H1 (cell line): ENCODE measurements around the gene FOXB1. TPM values are rescaled to one million over a fixed set of nuclear protein-coding genes. Genes with fewer than 3 reads are reported as not detected.

Experiments
- CTCF ChIA-PET: fragments of 300-600 bp; sonication (Branson Sonifier 250); formaldehyde crosslinking; loops from one replicate; lab custom pipeline; 2021; ENCODE audit not compliant: partially characterized antibody; lab: Charles Lee
- POLR2A ChIA-PET: fragments of 300-600 bp; sonication (Branson Sonifier 250); formaldehyde crosslinking; loops from one replicate; lab custom pipeline; 2021; ENCODE audit warnings: inconsistent platforms; ENCODE audit not compliant: partially characterized antibody; lab: Charles Lee
- DNase-seq, 2 experiments: peaks; one replicate each; pipeline versions ENCODE4 v3.0.0 to v3.0.0-alpha.2; 2010 to 2022; ENCODE audit warnings: low spot score in 2 of 2, low read depth in 1 of 2, mixed read lengths in 1 of 2
- FAIRE-seq: peaks from 2 replicates; lab custom pipeline; 2011; peaks lifted over from hg19 to GRCh38; lab: Jason Lieb, UNC
- H2AFZ ChIP-seq: 2 replicates; pipeline ENCODE4 v1.8.1; 2012; ENCODE audit warnings: low read length, inconsistent platforms
- H2AK5ac ChIP-seq: 2 replicates; pipeline ENCODE4 v1.6.1; 2013; ENCODE audit warnings: low read depth, low read length
- H2BK120ac ChIP-seq: replicated peaks from 2 replicates; pipeline ENCODE3; 2013; ENCODE audit warnings: low read depth, low read length, inconsistent platforms
- H2BK12ac ChIP-seq: 2 replicates; pipeline ENCODE4 v1.6.1; 2013; ENCODE audit warnings: low read depth, low read length
- H2BK15ac ChIP-seq: 2 replicates; pipeline ENCODE4 v1.6.1; 2013; ENCODE audit warnings: low read length
- H2BK20ac ChIP-seq: 2 replicates; pipeline ENCODE4 v1.6.1; 2013; ENCODE audit warnings: low read length
- H2BK5ac ChIP-seq: 2 replicates; pipeline ENCODE4 v1.6.1; 2013; ENCODE audit warnings: low read depth, low read length
- H3K14ac ChIP-seq: 2 replicates; pipeline ENCODE4 v1.6.1; 2013; ENCODE audit warnings: inconsistent platforms; ENCODE audit not compliant: insufficient read length
- H3K18ac ChIP-seq: 2 replicates; pipeline ENCODE4 v1.6.1; 2013; ENCODE audit warnings: low read length; ENCODE audit errors: extremely low read depth
- H3K23ac ChIP-seq: 2 replicates; pipeline ENCODE4 v1.6.1; 2013; ENCODE audit warnings: inconsistent platforms; ENCODE audit not compliant: insufficient read length
- H3K23me2 ChIP-seq: 2 replicates; pipeline ENCODE4 v1.6.1; 2013; ENCODE audit warnings: low read depth, low read length
- H3K27ac ChIP-seq: 2 replicates; pipeline ENCODE4 v1.6.1; 2011; ENCODE audit warnings: low read depth, low read length, inconsistent platforms
- H3K27me3 ChIP-seq, 4 experiments: replicated peaks in 1 of 4; 1 replicate in 1 of 4; 2 replicates in 3 of 4; pipeline versions ENCODE4 v1.6.1 to v1.8.1; 2011 to 2013; ENCODE audit warnings: low read length in 3 of 4, mild to moderate bottlenecking in 3 of 4, inconsistent platforms in 2 of 4, mixed read lengths in 2 of 4, moderate library complexity in 1 of 4; ENCODE audit not compliant: control insufficient read depth in 3 of 4, insufficient read depth in 3 of 4; ENCODE audit errors: extremely low read depth in 1 of 4
- H3K36me3 ChIP-seq, 4 experiments: 2 replicates each; pipeline versions ENCODE4 v1.6.1 to v1.8.1; 2011 to 2013; ENCODE audit warnings: mild to moderate bottlenecking in 4 of 4, low read length in 3 of 4, moderate library complexity in 2 of 4, control low read depth in 1 of 4, inconsistent platforms in 1 of 4; ENCODE audit not compliant: insufficient read depth in 4 of 4, control insufficient read depth in 2 of 4
- H3K4ac ChIP-seq: replicated peaks from 2 replicates; pipeline ENCODE3; 2013; ENCODE audit warnings: low read length, low read depth, mixed read lengths, inconsistent platforms; ENCODE audit not compliant: insufficient read length
- H3K4me1 ChIP-seq, 4 experiments: replicated peaks in 1 of 4; 1 replicate in 1 of 4; 2 replicates in 3 of 4; pipeline versions ENCODE4 v1.6.1 to v1.8.1; 2011 to 2013; ENCODE audit warnings: low read length in 3 of 4, inconsistent platforms in 2 of 4, mixed read lengths in 1 of 4; ENCODE audit not compliant: insufficient read depth in 4 of 4, control insufficient read depth in 3 of 4
- H3K4me2 ChIP-seq, 2 experiments: 2 replicates each; pipeline versions ENCODE4 v1.6.1 to v1.8.1; 2011 to 2013; ENCODE audit warnings: low read depth in 2 of 2, low read length in 2 of 2, control low read depth in 1 of 2, inconsistent platforms in 1 of 2, mild to moderate bottlenecking in 1 of 2; ENCODE audit not compliant: insufficient read depth in 1 of 2
- H3K4me3 ChIP-seq, 4 experiments: fragments of 200-600, 300-600 bp in 1 of 4; sonication (generic), shearing (Covaris generic), sonication (Bioruptor Twin) in 1 of 4; 2 replicates each; pipeline versions ENCODE4 v1.5.1 to v1.8.1; 2011 to 2016; ENCODE audit warnings: low read length in 4 of 4, low read depth in 3 of 4, control low read depth in 2 of 4, inconsistent platforms in 2 of 4, mild to moderate bottlenecking in 2 of 4, mixed read lengths in 1 of 4, moderate library complexity in 1 of 4; ENCODE audit not compliant: insufficient read depth in 2 of 4; ENCODE audit errors: extremely low read depth in 1 of 4
- H3K56ac ChIP-seq: replicated peaks from 2 replicates; pipeline ENCODE3; 2013; ENCODE audit warnings: low read depth, mild to moderate bottlenecking, mixed read lengths, low read length, inconsistent platforms; ENCODE audit not compliant: insufficient read length
- H3K79me1 ChIP-seq: 2 replicates; pipeline ENCODE4 v1.6.1; 2013; ENCODE audit warnings: low read depth, low read length, control low read depth
- H3K79me2 ChIP-seq, 2 experiments: 2 replicates each; pipeline versions ENCODE4 v1.6.1 to v1.8.1; 2012 to 2013; ENCODE audit warnings: low read length in 2 of 2, mild to moderate bottlenecking in 2 of 2, inconsistent platforms in 1 of 2; ENCODE audit not compliant: insufficient read depth in 2 of 2, control insufficient read depth in 1 of 2
- H3K9ac ChIP-seq, 4 experiments: replicated peaks in 1 of 4; 1 replicate in 1 of 4; 2 replicates in 3 of 4; pipeline versions ENCODE4 v1.6.1 to v1.8.1; 2011 to 2013; ENCODE audit warnings: low read depth in 3 of 4, low read length in 3 of 4, control low read depth in 2 of 4, mild to moderate bottlenecking in 2 of 4, moderate library complexity in 2 of 4, inconsistent platforms in 1 of 4; ENCODE audit errors: extremely low read depth in 1 of 4
- H3K9me3 ChIP-seq, 2 experiments: 2 replicates each; pipeline versions ENCODE4 v1.6.1 to v1.8.1; 2012 to 2013; ENCODE audit warnings: mild to moderate bottlenecking in 2 of 2, moderate library complexity in 2 of 2, control low read depth in 1 of 2, inconsistent platforms in 1 of 2, low read depth in 1 of 2, low read length in 1 of 2, mixed read lengths in 1 of 2; ENCODE audit not compliant: insufficient read depth in 2 of 2
- H4K20me1 ChIP-seq, 2 experiments: replicated peaks in 1 of 2; 2 replicates each; pipeline versions ENCODE3 to v1.8.1; 2011 to 2013; ENCODE audit warnings: inconsistent platforms in 2 of 2, low read length in 2 of 2, mild to moderate bottlenecking in 1 of 2; ENCODE audit not compliant: insufficient read depth in 2 of 2, control insufficient read depth in 1 of 2
- H4K5ac ChIP-seq: 2 replicates; pipeline ENCODE4 v1.6.1; 2013; ENCODE audit warnings: low read length, low read depth, mixed read lengths, inconsistent platforms; ENCODE audit not compliant: insufficient read length
- H4K8ac ChIP-seq: 2 replicates; pipeline ENCODE4 v1.8.0; 2013; ENCODE audit warnings: mild to moderate bottlenecking, moderate library complexity, low read length, inconsistent platforms; ENCODE audit not compliant: insufficient read depth; ENCODE audit errors: extremely low read depth
- H4K91ac ChIP-seq: replicated peaks from 2 replicates; pipeline ENCODE3; 2013; ENCODE audit warnings: low read length, mixed read lengths, inconsistent platforms; ENCODE audit not compliant: insufficient read length
- BCL11A ChIP-seq, 2 experiments: IDR thresholded peaks; one replicate each; pipeline ENCODE4 v1.6.1; 2011; ENCODE audit warnings: low read depth in 2 of 2, low read length in 2 of 2, mild to moderate bottlenecking in 2 of 2
- CHD2 ChIP-seq: IDR thresholded peaks from 2 replicates; pipeline ENCODE4 v1.6.1; 2012; ENCODE audit warnings: low read length, improper control_type of control experiment
- CTCF ChIP-seq, 3 experiments: IDR thresholded peaks; 1 replicate in 2 of 3; 2 replicates in 1 of 3; pipeline versions ENCODE4 v1.5.1 to v1.6.1; 2011; ENCODE audit warnings: low read length in 3 of 3, mild to moderate bottlenecking in 3 of 3, inconsistent platforms in 2 of 3, low read depth in 1 of 3, moderate library complexity in 1 of 3; ENCODE audit not compliant: insufficient read depth in 1 of 3; ENCODE audit errors: control extremely low read depth in 1 of 3
- USF2 ChIP-seq: IDR thresholded peaks from 2 replicates; pipeline ENCODE4 v1.6.1; 2011; ENCODE audit warnings: low read length, improper control_type of control experiment
- WGBS, 2 experiments: shearing (Covaris generic) in 1 of 2; methylation state at CpG; one replicate each; pipeline versions ENCODE4 v1.1.6 to v1.1.7; 2013 to 2015; ENCODE audit warnings: low lambda C conversion rate in 2 of 2, mixed read lengths in 2 of 2, inconsistent platforms in 1 of 2, low coverage in 1 of 2, missing lambda C conversion rate in 1 of 2; ENCODE audit not compliant: insufficient replicate concordance in 2 of 2, insufficient coverage in 1 of 2, insufficient read length in 1 of 2; ENCODE audit errors: extremely low coverage in 1 of 2, missing lambda C conversion rate in 1 of 2; 5-methylcytosine and 5-hydroxymethylcytosine counted together
- long read RNA-seq, 2 experiments: library from RNA in 1 of 2; library from capped mRNA in 1 of 2; stranded (forward); transcript quantifications; one replicate each; pipeline ENCODE4 v2.0.0, GENCODE V29; 2021; ENCODE audit warnings: inconsistent platforms in 1 of 2
- polyA minus RNA-seq, 3 experiments: library from RNA; depleted of rRNA, polyadenylated mRNA; stranded (reverse); fragments of >200 nt; gene quantifications; 1 replicate in 2 of 3; 2 replicates in 1 of 3; pipeline ENCODE4 v1.2.3, GENCODE V29; 2011
- polyA plus RNA-seq, 7 experiments: library from polyadenylated mRNA; depleted of rRNA in 3 of 7; stranded (reverse) in 5 of 7; unstranded in 2 of 7; fragments of >200 nt in 5 of 7; fragments of 200-250 nt in 2 of 7; gene quantifications; 1 replicate in 5 of 7; 2 replicates in 1 of 7; 4 replicates in 1 of 7; pipeline versions ENCODE4 v1.2.1 to v1.2.3, GENCODE V29; 2011 to 2013; ENCODE audit warnings: missing spikeins in 2 of 7, mixed read lengths in 2 of 7
- total RNA-seq: library from RNA; stranded (reverse); fragmentation: NEBNext Ultra II Directional; extraction: Animal tissue kit (Norgen Biotek cat#: 25700); gene quantifications from 2 replicates; pipeline ENCODE4 v1.2.1, GENCODE V29; 2021

Gene FOXB1
- total RNA-seq (1.5 and 2.1 TPM in 2 replicates), polyA plus RNA-seq (2011; rRNA removed) (0.92 and 2.7 TPM in 2 replicates), polyA minus RNA-seq (2011; rRNA and poly(A)+ RNA removed) (0.05 and 0.41 TPM in 2 replicates)
- polyA plus RNA-seq (2011; cell fraction: cytosol; rRNA removed) = 1.1 TPM
- 1.4 TPM for polyA plus RNA-seq (2011; cell fraction: nucleus; rRNA removed)
- polyA plus RNA-seq (2012, experiment 1 of 2) = 0.98 to 1.2 TPM (median 1.0 TPM) in 4 replicates
- 0.89 TPM for polyA plus RNA-seq (2012, experiment 2 of 2)
- 2.1 TPM for polyA plus RNA-seq (2013, experiment 1 of 2)
- polyA plus RNA-seq (2013, experiment 2 of 2) = 1.8 TPM
- 0.95 TPM for polyA minus RNA-seq (2011; cell fraction: cytosol; rRNA and poly(A)+ RNA removed)
- 1.6 TPM for polyA minus RNA-seq (2011; cell fraction: nucleus; rRNA and poly(A)+ RNA removed)
- long read RNA-seq, experiment 1, partial matches to known transcripts = 0 of 2 reads
- long read RNA-seq, experiment 1, other reads (novel, unspliced or antisense) = 0 of 2 reads
- long read RNA-seq, experiment 2 = 0 reads

- H2BK12ac ChIP-seq = peak within 1 kb of the TSS; percentile 98; the same call in 1 of the 2 replicates
- DNase-seq (peak in 1 of 2 experiments; percentile 79), FAIRE-seq (peak; percentile 42)
- no peak within 1 kb of the TSS; a peak in 2 of 7 replicates for H3K9ac ChIP-seq
- H3K9me3 ChIP-seq = no peaks in the 10 kb centered on the region; a peak in 1 of 4 replicates
- peaks cover 0 to 4% (median 0%) of the 10 kb centered on the region in 4 experiments; a peak in 2 of 8 replicates for H3K36me3 ChIP-seq
- no peak within 1 kb of the TSS for H3K4ac ChIP-seq
- H3K56ac ChIP-seq = no peak within 1 kb of the TSS
- peaks cover 0 to 11% of the 10 kb centered on the region in 2 experiments; a peak in 1 of 4 replicates for H3K79me2 ChIP-seq
- CTCF ChIA-PET = interaction anchor here (0.6 to 2.7 kb wide), 13 partner anchors 10 to 322 kb away, joined by 3 to 33 read pairs (median 4); no protein-coding TSS in a partner anchor
- peak within 1 kb of the TSS; percentile 19; the same call in 1 of the 2 replicates for H4K8ac ChIP-seq
- H3K27me3 ChIP-seq = peaks cover 25 to 65% (median 55%) of the 10 kb centered on the region in 4 experiments; a peak in 6 of 7 replicates
- POLR2A ChIA-PET = interaction anchor here (0.8 to 3.3 kb wide), 4 partner anchors 10 to 74 kb away, joined by 3 to 24 read pairs (median 4); no protein-coding TSS in a partner anchor
- no peaks in the 10 kb centered on the region for H3K79me1 ChIP-seq
- peak within 1 kb of the TSS; percentile 98 to 100 for H3K4me2 ChIP-seq
- H3K18ac ChIP-seq = peak within 1 kb of the TSS; percentile 44; the same call in 1 of the 2 replicates
- no peak within 1 kb of the TSS for H2BK120ac ChIP-seq
- peaks cover 0 to 3% of the 10 kb centered on the region in 2 experiments for H4K20me1 ChIP-seq
- H2BK15ac ChIP-seq = no peak within 1 kb of the TSS
- WGBS, 2 experiments = 2% methylated on average over 77 of the region's 84 CpGs; no CpG with 5 or more reads in 1 of the 2 experiments
- H2BK5ac ChIP-seq = peak within 1 kb of the TSS; percentile 66; the same call in 1 of the 2 replicates
- peak within 1 kb of the TSS; percentile 54 to 74 (median 62) for H3K4me3 ChIP-seq
- H4K91ac ChIP-seq = no peak within 1 kb of the TSS
- no peak within 1 kb of the TSS for H3K27ac ChIP-seq
- H2AK5ac ChIP-seq = no peak within 1 kb of the TSS
- H3K23me2 ChIP-seq = peaks cover 46% of the 10 kb centered on the region
- peak within 1 kb of the TSS; percentile 72; the same call in 1 of the 2 replicates for H2BK20ac ChIP-seq
- peak within 1 kb of the TSS; percentile 57; the same call in 1 of the 2 replicates for H2AFZ ChIP-seq
- no peak within 1 kb of the TSS for H3K14ac ChIP-seq
- H3K23ac ChIP-seq = no peak within 1 kb of the TSS
- H4K5ac ChIP-seq = no peak within 1 kb of the TSS
- peaks cover 14 to 42% (median 24%) of the 10 kb centered on the region in 4 experiments for H3K4me1 ChIP-seq
- no peak for TF ChIP-seq CHD2
- no peak for TF ChIP-seq BCL11A (IDR thresholded peaks at IDR 0.05; ENCODE audit: low read depth in 2 of 2, low read length in 2 of 2)
- TF ChIP-seq CTCF (IDR thresholded peaks at IDR 0.05; ENCODE audit: control extremely low read depth in 1 of 3, insufficient read depth in 1 of 3, low read depth in 1 of 3, low read length in 3 of 3) = peak in 2 of 3 experiments; percentile 27 to 36; a peak in 3 of 4 replicates
- TF ChIP-seq USF2 = no peak
These were observed at the start of gene FOXB1 for GRCh38 chr15:60004009-60004845. Gene FOXB1 (plus strand): TSS chr15:60004311. CDS start chr15:60004964, 653 bp downstream.
